UCSD-AML1 (cell line): ENCODE results near the gene RIMBP2.

Experiments used
- DNase-seq: peaks from one replicate; lab custom pipeline; 2025; ENCODE audit not compliant: unreplicated experiment; lab: John Stamatoyannopoulos, UW

Gene RIMBP2

DNA sequence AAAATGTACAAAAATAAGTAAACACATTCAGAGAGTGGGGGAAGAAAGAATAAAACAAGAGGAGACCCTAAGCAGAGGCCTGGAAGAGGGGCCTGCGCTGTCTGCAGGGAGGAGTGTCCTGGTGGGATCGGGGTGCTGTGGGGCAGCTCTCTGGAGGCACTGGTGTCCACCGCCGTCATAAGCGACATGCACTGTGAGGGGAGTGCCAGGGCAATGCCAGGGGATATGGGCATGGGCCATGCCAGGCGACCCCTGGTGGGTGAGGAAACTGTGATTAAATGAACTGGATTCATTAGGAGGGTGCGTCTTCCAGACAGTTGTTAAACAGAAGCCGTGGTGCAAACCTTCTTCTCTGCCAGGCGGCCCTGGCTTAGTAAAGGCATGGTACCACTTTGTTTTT is 261.8 kb downstream of the RIMBP2 start:
- DNase-seq, result no peak

GRCh38 chr12:130452546-130452945 is 263.6 kb downstream of the RIMBP2 start:
- no peak for DNase-seq

DNA sequence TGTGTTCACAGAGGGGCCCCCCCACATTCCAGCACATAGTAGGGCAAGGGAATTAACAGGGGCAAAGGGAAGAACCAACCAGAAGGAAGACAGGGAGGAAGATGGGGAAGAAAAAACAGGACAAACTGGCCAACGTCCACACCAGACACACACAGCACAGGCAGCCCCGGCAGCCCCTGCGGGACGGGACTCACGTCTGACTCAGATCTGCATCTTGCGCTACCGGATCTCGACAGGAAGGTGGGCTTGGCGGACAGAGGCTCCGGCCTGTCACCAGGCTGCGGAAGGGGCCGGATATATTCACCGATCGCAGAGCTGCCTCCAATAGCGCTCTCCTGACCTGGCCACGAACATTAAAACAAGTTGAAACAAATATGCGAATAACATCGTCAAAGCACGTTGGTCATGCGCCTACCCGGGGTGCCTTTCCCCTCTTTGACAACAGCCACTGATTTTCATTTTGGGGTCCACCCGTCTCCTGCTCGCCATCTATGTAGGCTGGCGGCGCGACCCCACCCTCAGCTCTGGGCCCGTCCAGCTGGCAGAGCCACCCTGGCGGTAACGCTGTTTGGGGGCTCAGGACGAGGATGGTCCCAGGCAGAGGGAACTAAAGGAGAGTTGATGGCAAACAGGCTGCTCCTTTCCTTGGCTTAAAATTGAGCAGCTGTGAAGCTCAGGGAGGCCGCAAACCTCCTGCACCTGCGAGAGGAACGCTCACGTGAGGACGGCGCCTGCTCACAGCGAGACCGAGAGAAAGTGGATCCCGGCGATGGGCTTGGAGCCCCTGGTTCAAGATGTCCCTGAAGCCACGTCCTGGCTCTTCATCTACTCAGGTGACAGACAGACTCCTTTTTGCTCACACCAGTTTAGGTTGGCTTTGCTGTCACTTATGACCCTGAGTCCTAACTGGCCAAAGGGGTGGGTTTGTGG is 264.8 kb downstream of the RIMBP2 start:
- no peak for DNase-seq

GRCh38 chr12:130449291-130449690 is 266.8 kb downstream of the RIMBP2 start:
- no peak for DNase-seq

DNA sequence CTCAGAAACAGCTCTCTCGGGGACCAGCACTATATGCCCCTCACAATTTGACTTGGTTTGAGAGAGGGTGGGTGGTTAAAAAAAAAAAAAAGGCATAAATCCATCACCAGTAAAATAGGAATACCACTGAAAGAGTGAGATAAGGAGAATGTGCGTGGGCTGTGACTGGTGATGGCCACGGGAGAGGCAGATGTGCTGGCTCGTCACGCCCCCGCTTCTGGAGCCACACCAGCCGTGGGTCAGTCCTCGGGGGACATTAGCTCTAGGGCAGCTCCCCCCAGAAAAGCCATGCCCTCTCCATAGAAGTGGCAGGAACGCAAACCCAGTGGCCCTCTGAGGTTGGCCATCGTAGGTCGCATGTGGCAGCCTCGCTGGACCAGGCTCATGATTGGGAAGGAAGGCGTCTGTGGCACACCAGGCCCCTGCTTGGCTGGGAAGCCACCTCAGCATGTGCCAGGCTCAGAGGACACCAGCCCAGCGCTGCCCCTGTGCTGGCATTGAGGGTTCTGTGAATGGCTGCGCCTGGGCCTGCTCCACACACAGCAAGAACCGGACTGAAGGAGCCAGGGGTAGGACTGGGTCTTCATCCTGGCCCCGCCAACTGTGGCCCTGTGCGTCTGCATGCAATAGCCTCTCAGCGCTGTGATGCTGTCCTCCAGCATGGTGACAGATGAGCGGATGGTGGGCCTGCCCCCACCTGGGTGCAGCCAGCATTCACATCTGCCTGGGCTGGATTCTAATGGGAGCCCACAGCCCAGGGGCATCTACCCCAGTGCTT is 267.9 kb downstream of the RIMBP2 start:
- DNase-seq, result no peak

DNA sequence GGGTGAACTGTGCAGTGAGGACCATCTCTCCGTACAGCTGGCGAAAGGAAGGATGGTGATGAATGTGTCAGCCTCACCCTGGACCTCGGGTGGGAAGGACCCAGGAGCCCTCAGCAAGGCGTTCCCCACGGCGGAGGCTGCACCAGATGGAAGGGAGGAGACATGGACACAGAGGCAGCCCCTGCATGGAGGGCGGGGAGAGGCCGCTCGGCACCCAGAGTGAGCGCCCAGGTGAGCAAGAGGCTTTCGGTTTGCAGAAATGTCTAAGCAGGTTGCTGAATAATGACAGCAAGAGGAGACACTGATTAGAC is 268.5 kb downstream of the RIMBP2 start:
- DNase-seq, result no peak

DNA sequence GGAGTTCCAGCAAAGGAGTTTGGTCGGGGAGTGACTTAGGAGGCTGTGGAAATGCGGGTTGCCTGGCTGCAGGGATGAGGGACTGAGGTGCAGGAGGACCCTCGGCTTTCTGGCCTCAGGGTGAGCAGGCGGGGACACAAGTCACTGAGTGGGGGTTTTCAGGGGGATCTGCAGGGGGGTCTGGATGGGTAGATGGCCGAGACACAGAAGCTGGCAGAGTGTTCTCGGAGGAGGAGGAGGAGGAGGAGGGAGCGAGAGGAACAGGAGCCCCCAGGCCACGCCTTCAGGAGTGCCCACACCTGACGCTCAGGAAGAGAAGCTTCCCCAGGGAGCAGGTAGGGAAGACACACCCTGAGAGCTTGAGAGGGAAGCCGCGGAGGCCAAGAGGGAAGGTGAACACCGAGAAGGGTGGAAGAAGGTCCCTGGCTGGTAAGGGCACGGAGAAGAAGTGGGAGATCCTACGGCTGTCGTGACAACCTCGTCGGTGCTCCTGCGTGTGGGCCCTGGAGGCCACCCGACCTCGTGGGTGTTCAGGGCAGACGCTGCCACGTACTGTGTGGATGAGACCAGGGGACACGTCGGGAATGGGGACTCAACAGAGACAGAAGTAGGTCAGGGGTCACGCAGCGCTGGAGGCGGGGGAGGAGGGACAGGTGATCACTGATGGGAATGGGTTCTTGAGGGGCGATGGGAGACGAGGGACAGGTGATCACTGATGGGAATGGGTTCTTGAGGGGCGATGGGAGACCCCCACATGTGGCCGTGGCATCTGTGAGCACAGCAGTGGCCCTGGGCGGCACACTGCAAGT is 269.0 kb downstream of the RIMBP2 start:
- DNase-seq, result no peak

DNA sequence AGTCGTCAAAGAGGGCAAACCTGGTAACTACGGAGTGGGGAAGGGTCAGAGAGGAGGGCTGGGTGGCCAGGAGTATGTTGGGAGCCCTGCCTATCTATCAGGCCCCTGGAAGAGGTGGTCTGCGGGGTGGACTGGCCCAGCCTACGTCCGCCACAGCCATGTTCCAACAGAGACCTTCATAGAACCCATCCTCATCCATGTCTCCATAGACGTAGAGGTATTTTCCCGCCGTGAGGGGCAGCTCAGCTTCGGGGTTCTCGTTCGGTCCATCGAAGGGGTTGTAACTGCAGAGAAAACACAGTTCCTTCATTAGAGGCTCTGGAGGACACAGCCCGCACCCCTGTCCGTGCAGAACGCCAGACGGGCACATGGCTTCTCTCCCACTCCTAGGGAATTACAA is 271.1 kb downstream of the RIMBP2 start:
- no peak for DNase-seq

- no peak for DNase-seq
Measured at GRCh38 chr12:130444061-130444460, 272.0 kb downstream of the RIMBP2 start.

- no peak for DNase-seq
Measured at GRCh38 chr12:130441771-130442760, 274.0 kb downstream of the RIMBP2 start.

DNA sequence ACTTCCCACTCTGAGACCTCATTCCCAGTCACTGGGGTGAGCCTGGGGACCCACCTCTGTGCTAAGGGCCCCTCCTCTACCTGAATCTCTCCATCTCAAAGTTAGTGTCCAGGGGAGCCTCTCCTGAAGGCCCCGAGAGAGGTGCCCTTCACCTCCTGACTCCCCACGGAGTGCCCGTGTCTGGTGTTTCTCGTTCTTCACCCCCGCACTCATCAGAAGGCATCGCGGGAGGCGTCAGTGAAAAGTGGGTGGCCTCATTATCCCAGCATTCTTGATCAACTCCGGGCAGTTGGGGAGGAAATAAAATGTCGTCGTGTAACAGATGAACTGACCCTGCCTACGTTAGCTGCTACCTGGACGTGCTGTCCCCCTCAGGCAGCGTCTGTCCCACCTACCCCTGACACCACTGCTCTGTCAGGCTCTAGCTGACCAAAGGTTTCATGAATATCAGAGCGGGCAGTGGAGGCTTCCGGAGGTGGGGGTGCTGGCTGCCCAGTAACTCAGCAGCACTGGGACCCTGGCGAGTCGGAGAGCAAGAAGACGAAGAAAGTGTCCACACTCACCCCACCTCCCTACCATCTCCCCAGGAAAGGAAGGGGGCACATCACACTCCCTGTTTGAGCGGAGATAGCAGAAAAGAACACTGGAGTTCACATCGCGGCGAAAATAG is 275.6 kb downstream of the RIMBP2 start:
- no peak for DNase-seq

- no peak for DNase-seq
Measured at GRCh38 chr12:130439250-130439649, 276.8 kb downstream of the RIMBP2 start.

- no peak for DNase-seq
Measured at GRCh38 chr12:130438711-130439110, 277.4 kb downstream of the RIMBP2 start.

GRCh38 chr12:130438243-130438620 is 277.9 kb downstream of the RIMBP2 start:
- no peak for DNase-seq

DNA sequence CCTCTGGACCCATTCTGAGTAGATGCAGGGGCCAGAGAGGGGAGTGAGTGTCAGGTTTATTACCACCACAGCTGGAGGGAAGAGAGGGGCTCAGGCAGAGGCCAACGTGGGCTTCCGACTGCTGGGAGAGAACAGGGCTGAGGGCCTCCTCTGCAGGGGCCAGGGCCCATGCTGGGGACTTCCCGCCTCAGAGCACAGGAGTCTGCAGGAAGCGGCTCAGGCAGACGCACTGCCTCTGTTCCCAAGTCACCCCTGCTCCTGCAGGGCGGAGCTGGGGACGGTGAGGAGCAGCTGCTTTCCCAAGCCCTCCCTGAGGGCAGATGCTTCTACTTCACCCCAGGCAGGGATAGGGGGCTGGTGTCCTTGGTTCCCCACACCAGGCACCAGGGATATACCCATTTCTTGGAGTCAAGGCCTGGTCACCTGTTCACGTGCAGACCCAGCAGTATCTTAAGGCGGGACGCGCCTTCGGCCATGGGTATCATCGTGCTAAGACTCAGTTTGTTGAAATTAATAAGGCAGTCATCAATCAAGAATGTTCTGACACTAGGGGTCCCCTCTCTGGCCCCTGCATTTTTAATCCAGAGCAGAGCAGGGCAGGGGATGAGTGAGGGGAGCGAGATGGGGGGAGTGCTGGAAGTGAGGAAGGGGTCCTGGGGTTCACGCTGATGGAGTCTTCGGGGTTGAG is 278.4 kb downstream of the RIMBP2 start:
- no peak for DNase-seq

GRCh38 chr12:130436741-130437501 is 279.2 kb downstream of the RIMBP2 start:
- no peak for DNase-seq

DNA sequence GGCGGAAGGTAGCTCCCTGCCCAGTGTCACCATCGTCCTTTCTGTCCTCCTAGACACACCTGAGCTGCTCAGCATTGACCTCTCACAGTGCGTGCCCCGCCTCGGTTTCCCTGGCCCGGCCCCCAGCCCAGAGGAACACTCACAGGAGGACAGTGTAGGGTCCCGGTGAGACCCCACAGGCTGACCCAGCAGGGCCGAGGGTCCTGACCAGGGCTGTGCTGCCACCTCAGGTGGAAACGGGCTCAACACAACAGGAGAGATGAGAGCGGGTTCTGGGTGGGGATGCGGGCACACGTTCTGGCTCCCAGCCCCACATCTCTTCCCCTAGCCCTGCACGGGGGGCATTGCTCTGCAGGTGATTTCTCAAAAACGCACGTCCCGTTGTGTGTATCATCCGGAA is 280.3 kb downstream of the RIMBP2 start:
- no peak for DNase-seq

- no peak for DNase-seq
Measured at GRCh38 chr12:130435331-130435730, 280.8 kb downstream of the RIMBP2 start.
